Measurements from ENCODE around the gene RAPGEF6.

The RAPGEF6 gene

DNA sequence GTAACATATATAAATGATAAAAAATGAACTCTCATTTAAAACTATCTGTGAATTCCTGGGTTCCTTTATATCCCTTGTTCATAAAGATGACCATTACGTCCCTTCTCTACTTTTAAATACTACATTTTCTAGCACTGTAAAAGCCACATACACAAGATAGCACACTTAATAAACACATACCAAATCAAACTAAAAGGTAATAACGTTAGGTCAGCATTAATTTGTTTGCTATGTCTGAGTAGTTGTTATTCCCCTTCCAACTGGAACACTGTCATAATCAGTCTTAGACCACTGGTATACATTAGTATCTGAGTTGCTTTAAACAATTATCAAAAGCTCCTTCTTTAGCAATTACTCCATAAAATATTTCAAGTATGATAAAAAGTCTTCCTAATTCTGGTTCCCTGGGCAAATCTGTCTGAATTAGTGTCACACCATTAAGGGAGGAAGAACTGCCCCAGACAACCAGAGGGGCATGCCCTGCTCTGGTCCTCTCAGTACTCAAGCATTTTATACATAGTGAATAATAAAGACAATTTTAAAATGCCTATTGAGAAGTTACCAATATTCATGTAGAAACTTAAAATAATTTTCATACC is 98.1 kb downstream of the RAPGEF6 start:
- DNase-seq = no peak

DNA sequence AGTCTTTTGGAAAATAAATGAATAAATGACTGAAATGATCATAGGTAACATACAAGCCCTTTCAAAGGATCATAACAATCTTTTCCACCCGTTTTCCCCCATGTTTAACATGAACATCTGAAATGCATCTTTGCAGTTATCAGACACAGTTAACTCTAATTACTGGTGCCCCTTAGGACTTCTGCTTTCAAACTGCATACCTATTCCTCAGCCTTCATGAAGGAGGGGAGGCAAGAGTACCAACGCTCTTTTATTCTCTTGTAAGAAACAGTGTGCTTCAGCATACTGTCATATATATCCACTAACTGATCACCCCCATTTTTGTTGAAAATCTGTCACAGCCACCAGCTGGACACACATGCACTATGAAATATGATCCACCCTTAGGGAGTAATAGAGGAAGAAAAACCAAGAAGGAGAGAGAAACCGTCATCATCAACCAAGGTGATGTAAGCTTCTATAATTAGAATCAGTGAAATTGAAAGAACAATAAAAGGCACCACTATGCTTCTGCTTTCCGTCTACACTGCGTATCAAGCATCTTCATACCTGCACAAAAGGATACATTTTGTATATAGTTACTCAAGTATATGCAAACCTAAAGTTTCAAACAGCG is 98.7 kb downstream of the RAPGEF6 start:
- DNase-seq = peak; percentile 53

DNA sequence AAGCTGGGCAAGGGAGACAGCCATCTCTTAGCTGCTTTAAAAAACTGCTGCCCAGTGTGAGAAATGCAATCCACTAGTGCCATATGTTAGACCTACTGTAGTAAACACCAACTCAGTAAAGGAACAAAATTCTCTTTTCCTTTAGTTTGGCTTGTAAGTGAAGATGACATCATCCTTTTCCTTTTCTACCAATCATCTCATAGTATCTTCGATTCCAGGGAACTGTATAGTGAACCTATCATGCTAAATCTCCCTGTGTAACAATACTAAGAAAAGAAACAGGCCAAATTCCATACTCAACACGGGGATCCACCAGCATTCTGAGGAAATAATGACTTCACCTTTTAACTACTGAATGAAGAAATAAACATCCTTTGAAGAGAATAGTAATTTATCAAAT is 100.1 kb downstream of the RAPGEF6 start:
- DNase-seq = no peak

DNA sequence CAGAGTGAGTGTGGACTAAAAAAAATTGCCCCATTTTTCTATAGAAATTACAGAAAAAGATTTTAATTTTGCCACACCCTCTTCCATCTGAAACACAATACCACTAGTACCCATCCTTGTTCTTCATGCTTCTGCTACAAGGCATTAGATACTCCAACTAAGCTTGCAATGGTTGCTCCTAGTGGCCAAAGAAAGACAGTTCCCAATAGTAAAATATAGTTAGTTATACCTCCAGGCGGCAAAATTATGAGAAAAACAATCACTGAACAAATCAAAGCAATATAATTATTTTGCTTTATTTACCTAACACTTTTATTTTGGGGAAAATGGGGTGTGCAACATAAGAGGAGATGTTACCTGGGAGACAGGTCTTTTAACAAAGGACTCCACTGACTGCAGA is 101.2 kb downstream of the RAPGEF6 start:
- no peak for DNase-seq

DNA sequence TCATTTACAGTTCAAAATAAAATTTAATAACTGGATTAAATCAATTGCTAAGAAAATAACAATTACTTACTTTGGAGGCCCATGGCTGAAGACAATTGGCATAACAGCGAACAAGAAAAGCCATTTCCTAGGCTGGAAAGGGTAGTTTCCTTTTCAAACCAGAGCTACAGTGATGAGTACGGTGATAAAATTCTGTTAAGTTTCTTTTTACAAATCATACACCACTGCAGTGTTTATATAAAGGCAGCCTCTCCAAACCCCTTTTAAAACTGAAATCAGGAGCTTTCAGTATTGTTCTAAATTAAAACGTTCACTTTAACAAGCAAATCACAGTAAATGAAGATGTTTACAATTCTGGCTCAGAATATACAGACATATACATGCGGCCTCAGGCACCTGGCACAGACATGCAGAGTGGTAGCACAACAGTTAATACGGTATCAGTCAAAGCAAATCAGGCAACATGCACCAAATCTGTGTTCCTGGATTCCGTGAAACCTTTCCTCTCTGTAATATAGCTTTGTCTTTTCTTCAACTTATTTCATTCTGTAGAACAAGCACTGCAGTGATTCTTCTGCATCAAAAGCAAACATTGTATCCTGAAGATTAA is 102.9 kb downstream of the RAPGEF6 start:
- DNase-seq = no peak

DNA sequence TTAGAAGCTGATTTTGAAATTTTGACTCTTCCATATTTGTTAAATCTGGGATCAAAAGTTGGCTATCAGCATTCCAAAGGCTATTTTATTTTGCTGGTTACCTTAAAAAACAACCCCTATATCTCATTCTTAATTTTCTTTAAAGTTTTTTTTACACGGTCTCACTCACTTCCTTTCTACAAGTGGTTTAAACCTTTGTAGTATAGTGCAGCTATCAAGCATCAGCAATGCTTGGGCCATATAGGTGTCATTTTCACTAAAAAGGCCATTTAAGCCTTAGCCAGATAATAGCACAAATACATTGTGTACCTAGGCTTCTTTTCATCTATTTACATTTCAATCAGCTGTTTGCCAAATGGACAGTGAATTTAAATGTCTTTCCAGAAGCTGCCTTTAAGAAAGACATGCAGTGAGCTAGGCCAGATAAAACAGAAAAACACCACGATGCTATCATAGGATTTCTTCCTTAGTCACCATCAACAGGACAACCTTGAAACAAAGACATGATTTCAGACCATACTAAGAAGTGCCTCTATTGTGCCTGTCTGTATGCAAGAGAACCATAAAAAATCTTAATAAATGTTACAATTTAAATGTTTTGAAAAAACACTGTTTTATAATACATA is 104.2 kb downstream of the RAPGEF6 start:
- no peak for DNase-seq

DNA sequence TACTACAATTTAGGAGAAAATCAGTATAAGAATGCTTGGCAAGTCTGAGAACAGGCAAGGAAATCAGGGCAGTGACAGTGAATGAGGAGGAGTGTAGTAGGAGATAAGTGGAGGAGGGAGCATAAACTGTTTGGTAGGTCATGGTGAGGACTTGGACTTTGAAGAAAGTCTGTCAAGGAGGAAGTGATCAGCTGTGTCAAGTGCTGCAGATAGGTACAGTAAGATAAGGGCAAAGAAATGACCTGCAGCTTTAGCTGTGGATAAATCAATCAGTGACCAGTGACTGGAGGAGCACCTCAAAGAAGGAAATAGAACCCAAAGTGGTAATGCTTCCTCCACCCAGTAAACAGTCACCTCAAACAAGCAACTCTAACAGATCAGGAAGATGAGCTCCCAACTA is 106.3 kb downstream of the RAPGEF6 start:
- no peak for DNase-seq

DNA sequence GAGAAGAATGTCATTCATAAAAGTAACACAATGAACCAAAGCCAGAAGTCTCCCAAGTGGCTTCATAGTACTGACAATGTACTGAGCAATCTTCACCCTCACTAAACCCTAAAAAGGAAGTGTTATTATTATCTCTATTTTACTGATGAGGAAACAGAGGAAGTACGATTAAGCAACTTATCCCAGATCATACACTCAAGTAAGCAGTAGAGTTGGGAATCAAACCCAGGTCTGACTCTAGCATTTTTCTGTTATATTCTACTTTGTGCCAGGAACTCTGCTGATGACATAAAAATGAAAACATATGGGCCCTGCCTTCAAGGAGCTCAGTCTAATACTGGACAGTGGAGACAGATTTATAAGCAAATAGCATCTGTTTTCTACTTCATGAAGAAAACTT is 109.2 kb downstream of the RAPGEF6 start:
- DNase-seq = peak; percentile 17

DNA sequence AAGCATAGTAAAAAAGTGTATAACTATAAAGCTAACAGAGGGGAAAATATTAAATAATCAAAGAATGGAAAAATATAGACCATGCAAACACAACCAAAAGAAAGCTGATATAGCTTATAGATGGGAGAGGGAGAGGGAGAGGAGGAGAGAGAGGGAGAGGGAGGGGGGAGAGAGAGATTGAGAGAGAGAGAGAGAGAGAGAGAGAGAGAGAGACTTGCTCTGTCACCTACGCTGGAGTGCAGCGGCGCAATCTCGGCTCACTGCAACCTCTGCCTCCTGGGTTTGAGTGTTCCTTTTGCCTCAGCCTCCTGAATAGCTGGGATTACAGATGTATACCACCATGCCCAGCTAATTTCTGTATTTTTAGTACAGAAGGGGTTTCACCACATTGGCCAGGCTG is 110.6 kb downstream of the RAPGEF6 start:
- DNase-seq = no peak

DNA sequence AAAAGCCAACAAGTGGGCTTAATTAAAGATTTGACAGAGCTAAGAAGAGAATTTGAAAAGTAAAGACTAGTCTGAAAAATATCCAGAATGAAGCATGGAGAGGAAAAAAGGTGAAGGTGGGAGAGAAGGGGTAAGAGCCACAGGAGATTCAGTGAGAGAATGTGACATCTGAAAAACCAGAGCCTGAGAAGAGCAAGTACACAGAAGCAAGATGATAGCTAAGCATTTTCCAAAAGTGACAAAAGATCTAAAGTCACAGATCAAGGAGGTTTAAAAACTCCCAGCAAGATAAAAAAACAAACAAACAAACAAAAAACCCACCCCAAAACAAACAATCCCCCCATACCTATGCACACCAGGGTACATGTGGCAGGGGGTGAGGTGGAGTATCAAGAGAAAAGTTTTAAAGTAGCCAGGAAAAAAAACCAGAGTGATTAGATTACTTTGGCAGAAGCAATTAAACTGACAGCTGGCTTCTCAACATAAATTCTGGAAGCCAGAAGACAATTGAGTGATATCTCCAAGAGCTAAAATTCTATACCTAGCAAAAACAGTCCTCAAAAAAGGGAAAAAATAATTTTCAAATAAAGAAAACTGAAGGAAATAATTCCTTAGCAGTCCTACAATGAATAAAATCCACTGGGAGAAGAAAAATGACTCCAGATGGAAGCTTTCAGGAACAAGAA is 111.4 kb downstream of the RAPGEF6 start:
- no peak for DNase-seq

DNA sequence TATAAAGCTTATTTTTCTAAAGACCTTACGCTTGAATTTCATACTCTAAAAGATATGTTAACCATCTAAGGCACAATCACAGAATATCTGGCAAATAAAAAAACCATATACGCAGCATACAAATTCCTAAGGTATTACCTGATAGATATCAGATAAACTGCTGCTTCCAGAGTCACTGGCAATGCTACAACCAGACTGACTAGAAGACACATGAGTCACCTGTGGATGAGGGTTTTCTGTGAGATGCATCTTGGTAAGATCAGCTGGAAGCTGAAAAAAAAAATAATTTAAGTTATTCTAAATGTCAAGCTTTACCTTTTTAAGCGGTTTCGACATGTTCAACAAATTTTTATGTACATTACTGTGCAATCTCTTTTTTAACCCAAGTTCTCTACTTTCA is 113.8 kb downstream of the RAPGEF6 start:
- DNase-seq = peak; percentile 75

DNA sequence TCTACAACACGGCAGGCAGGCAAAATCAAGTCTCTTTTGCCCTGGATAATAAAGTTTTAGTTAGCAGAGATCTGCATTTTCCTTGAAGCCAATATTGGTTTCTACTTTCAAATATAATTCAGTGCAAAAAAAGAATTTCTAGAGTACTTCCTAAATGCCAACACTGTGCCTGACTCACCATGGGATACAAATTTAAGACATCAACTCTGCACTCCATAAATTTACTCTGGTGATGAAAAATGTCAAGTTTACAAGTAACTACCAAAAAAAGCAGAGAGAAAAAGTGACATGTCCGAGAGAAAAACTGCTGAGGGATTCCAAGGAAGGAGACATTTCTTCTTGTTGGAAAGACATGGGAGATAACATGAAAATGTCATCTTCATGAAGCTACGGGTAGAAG is 119.7 kb downstream of the RAPGEF6 start:
- peak; percentile 40 for DNase-seq

DNA sequence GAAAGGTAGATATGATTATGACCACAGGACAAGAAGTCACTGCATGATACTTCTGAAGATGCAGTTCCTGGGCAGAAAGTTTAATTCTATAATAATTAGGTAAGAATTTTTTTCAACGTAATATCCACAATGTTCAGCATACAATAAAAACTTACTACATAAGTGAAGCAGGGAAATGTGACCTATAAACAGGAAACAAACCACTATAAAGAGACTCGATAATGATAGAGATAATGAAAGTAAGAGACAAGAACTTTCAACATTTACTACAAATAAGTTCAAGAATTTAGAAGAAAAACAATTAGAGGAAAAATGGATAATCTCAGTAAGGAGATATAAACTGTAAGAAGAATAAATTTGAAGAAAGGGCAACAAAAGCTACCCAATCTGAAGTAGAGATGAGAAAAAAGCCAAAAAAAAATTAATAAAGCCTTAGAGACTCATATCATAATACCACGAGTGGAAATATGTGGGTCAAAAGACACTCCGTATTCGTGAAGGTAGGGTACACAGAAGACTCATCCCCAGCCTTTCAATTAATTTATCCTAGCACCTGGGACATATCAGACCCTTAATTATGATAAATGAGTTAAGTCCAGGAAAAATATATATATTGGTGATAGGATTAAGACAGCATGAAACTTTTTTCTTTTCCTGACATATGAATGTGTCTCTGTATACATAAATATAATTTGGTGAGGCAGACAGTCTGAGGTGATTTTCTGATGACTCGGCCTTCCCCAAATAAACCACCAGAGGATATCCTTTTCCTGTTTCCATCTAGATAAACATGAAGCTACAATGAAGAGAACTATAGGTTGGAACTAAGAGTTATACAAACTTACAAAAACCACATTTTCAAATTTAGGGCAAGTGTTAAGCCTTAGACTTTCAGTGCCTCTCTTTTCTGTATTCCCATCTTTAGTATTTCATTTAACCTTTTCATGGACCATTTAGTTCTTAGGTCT is 120.4 kb downstream of the RAPGEF6 start:
- DNase-seq = peak; percentile 59

DNA sequence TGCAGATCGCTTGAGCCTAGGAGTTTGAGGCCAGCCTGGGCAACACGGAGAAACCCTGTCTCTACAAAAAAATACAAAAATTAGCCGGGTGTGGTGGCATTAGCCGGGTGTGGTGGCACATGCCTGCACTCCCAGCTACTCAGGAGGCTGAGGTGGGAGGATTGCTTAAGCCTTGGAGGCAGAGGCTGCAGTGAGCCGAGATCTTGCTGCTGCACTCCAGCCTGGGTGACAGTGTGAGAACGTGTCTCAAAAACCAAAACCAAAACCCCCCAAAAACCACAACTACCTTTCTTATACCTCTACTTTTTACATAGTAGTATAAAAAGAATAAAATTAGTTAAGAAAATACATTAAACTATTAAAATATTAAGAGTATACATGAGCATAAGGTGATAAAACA is 121.2 kb downstream of the RAPGEF6 start:
- no peak for DNase-seq

DNA sequence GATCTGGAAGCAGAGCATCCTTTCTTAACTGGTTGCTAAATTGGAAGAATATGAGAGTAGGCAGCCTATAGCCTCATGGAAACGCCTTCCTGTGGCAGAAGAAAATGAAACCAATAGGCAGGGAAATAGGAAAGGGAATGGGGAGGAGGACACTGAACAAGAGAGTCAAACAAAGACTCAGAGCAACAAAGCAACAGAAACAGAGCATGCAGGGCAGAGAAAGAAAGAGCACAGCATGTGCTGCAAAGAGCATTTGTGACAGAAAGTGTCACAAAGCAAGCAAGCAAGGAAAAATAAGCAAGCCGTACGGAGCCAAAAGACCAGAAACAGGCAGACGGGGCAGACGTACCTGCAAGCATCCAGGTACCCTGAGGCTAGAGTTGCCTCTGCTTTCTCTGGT is 123.1 kb downstream of the RAPGEF6 start:
- no peak for DNase-seq

DNA sequence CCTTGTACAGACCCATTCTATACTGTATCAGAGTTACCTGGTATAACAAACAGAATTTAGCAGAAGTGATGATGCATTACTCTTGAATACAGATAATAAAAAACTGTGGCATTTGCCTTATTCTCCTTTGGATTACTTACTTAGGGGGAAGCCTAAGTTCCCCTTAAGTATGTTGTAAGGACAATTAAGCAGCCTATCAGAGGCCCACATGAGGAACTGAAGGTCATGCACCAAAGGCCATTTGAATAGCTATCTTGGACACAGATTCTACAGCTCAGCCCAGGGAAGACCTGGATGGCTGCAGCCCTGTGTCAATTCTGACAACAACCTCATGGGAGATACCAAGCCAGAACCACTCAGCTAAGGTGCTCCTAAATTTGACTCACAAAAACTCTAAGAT is 125.2 kb downstream of the RAPGEF6 start:
- DNase-seq = no peak

DNA sequence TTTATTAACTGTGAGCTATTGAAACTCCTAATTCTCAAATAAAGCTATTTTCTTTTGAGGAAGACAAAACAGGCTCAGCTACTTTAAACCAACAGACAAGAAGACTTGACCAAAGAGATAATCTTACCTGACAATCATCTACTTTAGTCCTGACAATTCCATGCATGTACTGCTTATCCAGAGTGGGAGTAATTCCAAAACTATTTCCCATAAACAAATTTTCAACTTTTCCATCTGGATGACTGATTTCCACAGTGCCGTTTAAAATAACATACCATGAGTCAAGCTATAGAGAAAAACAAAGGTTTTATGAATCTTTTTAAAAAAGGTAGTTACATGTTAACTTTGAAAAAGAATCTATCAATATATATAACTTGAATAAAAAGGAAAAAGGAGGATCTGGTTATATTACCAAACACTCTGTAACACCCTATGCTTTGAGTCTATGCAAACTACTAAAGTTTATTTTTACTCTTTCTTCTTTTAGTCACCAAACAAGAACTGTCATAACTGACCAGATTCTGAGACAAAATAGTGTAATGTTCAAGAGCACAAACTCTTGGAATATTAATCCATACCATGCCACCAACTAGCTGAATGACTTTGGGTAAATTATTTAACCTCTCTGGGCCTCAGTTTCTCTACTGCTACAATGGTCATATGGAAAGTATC is 129.7 kb downstream of the RAPGEF6 start:
- DNase-seq = peak; percentile 41

DNA sequence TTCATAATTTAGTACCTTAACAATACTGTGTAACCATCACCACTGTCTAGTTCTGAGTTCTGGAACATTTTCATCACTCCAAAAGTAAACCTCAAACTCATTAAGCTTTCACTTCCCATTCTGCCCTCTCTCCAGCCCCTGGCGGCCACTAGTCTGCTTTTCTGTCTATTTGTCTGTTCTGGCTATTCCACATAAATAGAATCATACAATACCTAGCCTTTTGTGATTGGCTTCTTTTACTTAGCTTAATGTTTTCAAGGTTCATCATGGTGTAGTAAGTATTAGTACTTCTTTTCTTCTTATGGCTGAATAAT is 138.7 kb downstream of the RAPGEF6 start:
- DNase-seq = no peak

DNA sequence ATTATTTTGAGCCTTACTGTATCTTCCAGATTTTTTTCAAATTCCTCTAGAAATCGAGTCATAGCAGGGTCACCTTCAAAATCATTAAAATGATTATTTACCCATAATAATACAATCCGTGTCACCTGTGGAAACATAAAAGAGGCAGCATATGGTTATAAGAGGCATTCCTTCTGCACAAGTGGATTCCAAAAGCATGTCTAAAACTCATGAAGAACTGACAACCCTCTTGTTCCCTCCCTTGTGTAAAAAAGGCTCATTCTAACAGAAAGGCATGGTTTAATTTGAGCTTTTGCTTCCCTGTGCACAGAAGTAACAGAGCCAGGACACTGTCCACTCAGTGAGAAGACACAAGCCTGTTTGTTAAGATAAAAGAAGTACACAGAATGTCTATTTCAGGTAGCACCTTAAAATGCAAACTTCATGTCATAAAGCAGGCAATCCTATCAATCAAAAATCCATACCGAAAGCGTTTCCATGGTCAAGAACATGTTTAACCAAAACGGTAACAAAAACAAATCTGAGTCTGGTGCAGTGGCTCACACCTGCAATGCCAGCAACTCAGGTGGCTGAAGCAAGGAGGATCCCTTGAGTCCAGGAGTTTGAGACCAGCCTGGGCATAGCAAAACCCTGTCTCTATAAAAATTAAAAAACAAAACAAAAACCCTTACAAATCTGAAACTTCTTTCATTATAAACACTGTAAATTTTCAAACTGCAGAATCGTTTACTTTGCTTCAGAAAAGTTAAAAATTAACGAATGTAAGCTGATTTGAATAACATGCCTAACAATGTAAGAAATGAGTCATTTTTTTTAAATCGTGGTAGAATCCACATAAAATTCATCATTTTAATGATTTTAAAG is 139.3 kb downstream of the RAPGEF6 start:
- no peak for DNase-seq

DNA sequence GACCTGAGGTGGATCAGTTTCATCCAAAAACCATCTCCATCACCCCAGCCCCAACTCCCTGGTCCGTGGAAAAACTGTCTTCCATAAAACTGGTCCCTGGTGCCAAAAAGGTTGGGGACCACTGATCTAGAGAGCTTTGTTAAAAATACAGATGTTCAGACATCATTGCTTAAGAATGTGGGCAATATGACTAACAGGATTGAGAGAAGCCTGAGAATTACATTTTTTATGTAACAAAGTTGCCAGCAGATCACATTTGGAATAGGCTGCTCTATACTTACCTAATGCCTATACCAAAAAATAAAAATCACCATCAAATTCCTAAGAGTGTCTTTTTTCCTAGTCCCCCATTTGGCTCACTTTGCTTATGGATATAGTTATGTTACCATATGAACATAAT is 143.3 kb downstream of the RAPGEF6 start:
- DNase-seq = peak; percentile 18

DNA sequence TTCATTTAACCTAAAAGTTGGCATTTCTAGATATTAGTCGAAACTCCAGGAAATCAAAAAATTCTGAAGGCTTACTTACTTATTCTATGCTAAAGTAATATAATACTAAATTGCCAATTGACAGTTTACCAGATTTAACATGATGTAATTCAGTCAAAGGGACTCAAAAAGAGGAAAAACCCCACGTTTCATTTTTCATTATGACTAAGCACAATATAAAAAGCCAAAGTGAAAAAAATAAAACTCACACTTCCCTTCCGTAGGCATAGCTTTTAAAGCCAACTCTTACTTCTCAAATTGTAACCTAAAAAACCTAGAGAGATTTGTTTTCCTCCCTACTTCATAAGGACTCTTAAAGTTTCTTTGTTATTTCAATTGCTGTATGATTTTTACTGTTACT is 146.6 kb downstream of the RAPGEF6 start:
- DNase-seq = no peak

All from fibroblast of skin of right biceps (primary cell).